Ascending aorta (tissue), 2 donors: ENCODE results near the gene RAB3GAP1. TPM values are rescaled to one million over a fixed set of nuclear protein-coding genes. Genes with fewer than 3 reads are reported as not detected.
"Not testable (repeated sequence)": the region's sequence is repeated elsewhere in the genome, so short reads cannot be mapped to it uniquely, and the experiment has no call there.

Experiments
- DNase-seq, 2 donors: peaks; one replicate each; pipeline ENCODE4 v3.0.0-alpha.2; 2019; ENCODE audit warnings: low spot score in 2 of 2
- H3K27ac ChIP-seq, 2 donors: fragments of 200-600 bp; sonication (generic); one replicate each; pipeline ENCODE4 v1.5.1; 2016 to 2017; ENCODE audit warnings: mild to moderate bottlenecking in 1 of 2
- H3K27me3 ChIP-seq: fragments of 200-600 bp; sonication (generic); one replicate; pipeline ENCODE4 v1.5.1; 2017
- H3K36me3 ChIP-seq, 2 donors: fragments of 200-600 bp; sonication (generic); one replicate each; pipeline ENCODE4 v1.5.1; 2016
- H3K4me1 ChIP-seq, 2 donors: fragments of 200-600 bp; sonication (generic); one replicate each; pipeline ENCODE4 v1.5.1; 2016 to 2017; ENCODE audit warnings: mild to moderate bottlenecking in 1 of 2
- H3K4me3 ChIP-seq, 2 donors: fragments of 200-600 bp; sonication (generic); one replicate each; pipeline ENCODE4 v1.5.1; 2016 to 2017; ENCODE audit warnings: mild to moderate bottlenecking in 1 of 2
- H3K9me3 ChIP-seq, 2 donors: fragments of 200-600 bp; sonication (generic); one replicate each; pipeline ENCODE4 v1.5.1; 2016
- CTCF ChIP-seq, 3 experiments: fragments of 200-600 bp in 2 of 3; fragments of 450-650 bp in 1 of 3; sonication (generic) in 2 of 3; IDR thresholded peaks; one replicate each; pipeline ENCODE4 v1.5.1; 2016 to 2019; ENCODE audit warnings: antibody characterized with exemption in 3 of 3, mild to moderate bottlenecking in 1 of 3, moderate library complexity in 1 of 3
- intact Hi-C: fragments of 100-400 bp; cut with DNase I; formaldehyde crosslinking; loops from one replicate; pipeline ENCODE4 v1.15.1; 2023
- total RNA-seq: library from RNA; depleted of rRNA; stranded (reverse); fragments of >200 nt; gene quantifications from one replicate; pipeline ENCODE4 v1.1.0, GENCODE V29; 2016

The RAB3GAP1 gene
- total RNA-seq, 1 donor from 2014 or later, result 14.8 TPM

GRCh38 chr2:135072125-135072997 lies 20.3 kb downstream of the RAB3GAP1 start:
- intact Hi-C loops, result no loop called here
- Histone ChIP-seq H3K4me1 (peaks cover 0 to 4% of the 10 kb centered on the region in 2 donors), H3K27ac (no peak overlapping the region), H3K27me3 (no peaks in the 10 kb centered on the region), H3K36me3 (no peaks in the 10 kb centered on the region), H3K4me3 (no peak overlapping the region), H3K9me3 (no peaks in the 10 kb centered on the region)
- DNase-seq, result no peak
- TF ChIP-seq CTCF (IDR thresholded peaks at IDR 0.05), result no peak

GRCh38 chr2:135074216-135074615 lies 22.1 kb downstream of the RAB3GAP1 start:
- DNase-seq, result no peak
- H3K4me3 ChIP-seq, result no peak overlapping the region
- H3K4me1 ChIP-seq, result peaks cover 0 to 2% of the 10 kb centered on the region in 2 donors
- peaks cover 5 to 6% of the 10 kb centered on the region in 2 donors for H3K36me3 ChIP-seq
- intact Hi-C loops, result no loop called here
- no peaks in the 10 kb centered on the region for H3K9me3 ChIP-seq
- no peak overlapping the region for H3K27ac ChIP-seq
- no peaks in the 10 kb centered on the region for H3K27me3 ChIP-seq
- TF ChIP-seq CTCF (IDR thresholded peaks at IDR 0.05), result no peak

- no peaks in the 10 kb centered on the region for H3K9me3 ChIP-seq
- H3K27me3 ChIP-seq, result no peaks in the 10 kb centered on the region
- intact Hi-C loops, result no loop called here
- no peak overlapping the region for H3K27ac ChIP-seq
- no peak for TF ChIP-seq CTCF (IDR thresholded peaks at IDR 0.05)
- H3K4me1 ChIP-seq, result peaks cover 0 to 2% of the 10 kb centered on the region in 2 donors
- H3K4me3 ChIP-seq, result no peak overlapping the region
- peaks cover 6 to 8% of the 10 kb centered on the region in 2 donors for H3K36me3 ChIP-seq
- no peak for DNase-seq
Measured at GRCh38 chr2:135076556-135076955, 24.5 kb downstream of the RAB3GAP1 start.

DNA sequence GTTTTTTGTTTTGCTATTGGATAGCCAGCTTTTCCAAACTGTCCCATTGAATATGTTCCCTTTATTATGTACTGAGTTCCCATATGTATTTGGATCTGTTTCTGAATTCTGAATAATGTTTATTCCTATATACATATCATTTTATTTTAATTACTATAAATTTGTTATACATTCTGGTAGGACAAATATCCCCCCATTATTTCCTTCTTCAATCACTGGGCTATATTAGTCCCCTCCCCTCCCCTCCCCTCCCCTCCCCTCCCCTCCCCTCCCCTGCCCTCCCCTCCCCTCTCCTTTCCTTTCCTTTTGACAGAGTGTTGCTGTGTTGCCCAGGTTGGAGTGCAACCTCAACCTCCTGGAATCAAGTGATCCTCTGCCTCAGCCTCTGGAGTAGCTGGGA lies 26.3 kb downstream of the RAB3GAP1 start:
- no peak for TF ChIP-seq CTCF (IDR thresholded peaks at IDR 0.05)
- intact Hi-C loops, result no loop called here

GRCh38 chr2:135086222-135086621 lies 34.1 kb downstream of the RAB3GAP1 start:
- H3K36me3 ChIP-seq, result peaks cover 5 to 8% of the 10 kb centered on the region in 2 donors
- no peaks in the 10 kb centered on the region for H3K9me3 ChIP-seq
- H3K27me3 ChIP-seq, result no peaks in the 10 kb centered on the region
- H3K4me3 ChIP-seq, result no peak overlapping the region
- no peak for TF ChIP-seq CTCF (IDR thresholded peaks at IDR 0.05)
- H3K4me1 ChIP-seq, result no peaks in the 10 kb centered on the region
- no peak for DNase-seq
- H3K27ac ChIP-seq, result no peak overlapping the region
- intact Hi-C loops, result no loop called here

More for the DNA sequence above, 26.3 kb downstream of the RAB3GAP1 start:
- Histone ChIP-seq H3K9me3 (no peaks in the 10 kb centered on the region), H3K27me3 (no peaks in the 10 kb centered on the region), H3K4me3 (no peak overlapping the region), H3K36me3 (peaks cover 10 to 15% of the 10 kb centered on the region in 2 donors), H3K27ac (no peak overlapping the region), H3K4me1 (peaks cover 0 to 2% of the 10 kb centered on the region in 2 donors)
- no peak for DNase-seq

GRCh38 chr2:135089597-135089996 lies 37.5 kb downstream of the RAB3GAP1 start:
- intact Hi-C loops, H3K4me3 ChIP-seq, H3K27ac ChIP-seq, H3K4me1 ChIP-seq, H3K9me3 ChIP-seq, H3K36me3 ChIP-seq, H3K27me3 ChIP-seq, DNase-seq: not testable (repeated sequence)
